ENCODE measurements around the gene PTPRM. TPM values are rescaled to one million over a fixed set of nuclear protein-coding genes. Genes with fewer than 3 reads are reported as not detected.

Gene PTPRM
- total RNA-seq, 1 donor from 2014 or later: 42.1 TPM

GRCh38 chr18:8196238-8196637, 629.1 kb downstream of the PTPRM start:
- Histone ChIP-seq H3K4me3 (ENCODE audit: low read depth, low read length) (no peak overlapping the region), H3K36me3 (ENCODE audit: control insufficient read depth, insufficient read depth, low read length) (peaks cover 1% of the 10 kb centered on the region), H3K27me3 (ENCODE audit: control insufficient read depth, insufficient read depth, low read length) (no peaks in the 10 kb centered on the region)
- FAIRE-seq: no peak
- DNase-seq (ENCODE audit: low read depth): no peak
- TF ChIP-seq CTCF (IDR thresholded peaks at IDR 0.05; ENCODE audit: insufficient read depth, low read length, severe bottlenecking): no peak

- Histone ChIP-seq H3K36me3 (ENCODE audit: control insufficient read depth, insufficient read depth, low read length) (peaks cover 1% of the 10 kb centered on the region), H3K27me3 (ENCODE audit: control insufficient read depth, insufficient read depth, low read length) (no peaks in the 10 kb centered on the region), H3K4me3 (ENCODE audit: low read depth, low read length) (no peak overlapping the region)
- no peak for FAIRE-seq
- DNase-seq (ENCODE audit: low read depth): no peak
- TF ChIP-seq CTCF (IDR thresholded peaks at IDR 0.05; ENCODE audit: insufficient read depth, low read length, severe bottlenecking): no peak
Measured at GRCh38 chr18:8197499-8197898, 630.4 kb downstream of the PTPRM start.

DNA sequence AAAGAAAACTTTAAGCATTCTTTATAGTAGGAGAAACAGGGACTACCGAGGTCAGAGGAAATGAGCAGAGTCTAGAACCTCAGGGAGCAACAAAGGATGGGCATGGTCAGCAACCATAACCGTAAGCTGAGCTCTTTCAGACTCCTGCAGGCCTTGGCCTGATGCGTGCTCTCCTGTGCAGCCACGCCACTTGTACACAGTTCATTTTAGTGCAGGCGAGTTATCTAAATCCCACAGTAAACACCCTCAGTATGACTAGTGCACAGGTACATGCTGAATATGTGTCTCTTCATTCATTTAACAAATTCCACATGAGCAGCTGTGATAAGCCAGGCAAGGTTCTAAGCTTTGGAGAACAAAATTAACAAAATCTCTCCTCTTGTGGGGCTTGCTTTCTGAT, 640.9 kb downstream of the PTPRM start:
- Histone ChIP-seq H3K36me3 (ENCODE audit: control insufficient read depth, insufficient read depth, low read length) (no peaks in the 10 kb centered on the region), H3K4me3 (ENCODE audit: low read depth, low read length) (no peak overlapping the region), H3K27me3 (ENCODE audit: control insufficient read depth, insufficient read depth, low read length) (no peaks in the 10 kb centered on the region)
- TF ChIP-seq CTCF (IDR thresholded peaks at IDR 0.05; ENCODE audit: insufficient read depth, low read length, severe bottlenecking): no peak
- DNase-seq (ENCODE audit: low read depth) (no peak), FAIRE-seq (no peak)

GRCh38 chr18:8208716-8209115, 641.6 kb downstream of the PTPRM start:
- Histone ChIP-seq H3K27me3 (ENCODE audit: control insufficient read depth, insufficient read depth, low read length) (no peaks in the 10 kb centered on the region), H3K36me3 (ENCODE audit: control insufficient read depth, insufficient read depth, low read length) (no peaks in the 10 kb centered on the region), H3K4me3 (ENCODE audit: low read depth, low read length) (no peak overlapping the region)
- TF ChIP-seq CTCF (IDR thresholded peaks at IDR 0.05; ENCODE audit: insufficient read depth, low read length, severe bottlenecking): no peak
- no peak for DNase-seq (ENCODE audit: low read depth)
- FAIRE-seq: no peak

GRCh38 chr18:8212896-8213780, 646.0 kb downstream of the PTPRM start:
- Histone ChIP-seq H3K27me3 (ENCODE audit: control insufficient read depth, insufficient read depth, low read length) (no peaks in the 10 kb centered on the region), H3K4me3 (ENCODE audit: low read depth, low read length) (no peak overlapping the region), H3K36me3 (ENCODE audit: control insufficient read depth, insufficient read depth, low read length) (no peaks in the 10 kb centered on the region)
- FAIRE-seq (no peak), DNase-seq (ENCODE audit: low read depth) (peak; percentile 55)
- no peak for TF ChIP-seq CTCF (IDR thresholded peaks at IDR 0.05; ENCODE audit: insufficient read depth, low read length, severe bottlenecking)

Measured in bronchial epithelial cell (primary cell).